SK-N-SH treated with all-trans-retinoic acid at 6 μM for 48 hours (cell line): ENCODE results near the gene MUSK.
"Not testable (repeated sequence)": the region's sequence is repeated elsewhere in the genome, so short reads cannot be mapped to it uniquely, and the experiment has no call there.

Source experiments
- ATAC-seq: fragments of 200-7000 bp; cut with Tn5 transposase; 3 replicates; pipeline ENCODE4 v1.9.1; 2020; ENCODE audit warnings: mild to moderate bottlenecking, moderate library complexity
- ARNTL ChIP-seq: fragments of 450-650 bp; formaldehyde crosslinking; IDR thresholded peaks from 2 replicates; pipeline ENCODE4 v1.5.0; 2020; ENCODE audit warnings: low read depth, mild to moderate bottlenecking, moderate library complexity, borderline replicate concordance
- BACH2 ChIP-seq: fragments of 250-450 bp; sonication (Bioruptor Pico); IDR thresholded peaks from 2 replicates; pipeline ENCODE4 v1.9.0; 2021; ENCODE audit warnings: mild to moderate bottlenecking, borderline replicate concordance
- CSDC2 ChIP-seq: fragments of 250-450 bp; sonication (Bioruptor Pico); IDR thresholded peaks from 2 replicates; pipeline ENCODE4 v1.5.0; 2020; ENCODE audit warnings: mild to moderate bottlenecking, moderate library complexity
- CSRNP3 ChIP-seq: fragments of 250-450 bp; sonication (Bioruptor Pico); IDR thresholded peaks from 2 replicates; pipeline ENCODE4 v1.5.1; 2021; ENCODE audit warnings: mild to moderate bottlenecking, moderate library complexity
- ESRRG ChIP-seq: fragments of 250-450 bp; sonication (Bioruptor Pico); IDR thresholded peaks from 2 replicates; pipeline ENCODE4 v1.6.1; 2021; ENCODE audit warnings: mild to moderate bottlenecking
- GLIS3 ChIP-seq: fragments of 250-450 bp; sonication (Bioruptor Pico); IDR thresholded peaks from 2 replicates; pipeline ENCODE4 v1.5.0; 2020; ENCODE audit warnings: mild to moderate bottlenecking, moderate library complexity
- ISL1 ChIP-seq: fragments of 250-450 bp; sonication (Bioruptor Pico); IDR thresholded peaks from 2 replicates; pipeline ENCODE4 v2.1.2; 2022; ENCODE audit warnings: mild to moderate bottlenecking, moderate library complexity
- OSR1 ChIP-seq: fragments of 250-450 bp; sonication (Bioruptor Pico); IDR thresholded peaks from 2 replicates; pipeline ENCODE4 v1.8.0; 2022; ENCODE audit warnings: moderate library complexity, mild to moderate bottlenecking, inconsistent platforms
- PATZ1 ChIP-seq: fragments of 250-450 bp; sonication (Bioruptor Pico); IDR thresholded peaks from 2 replicates; pipeline ENCODE4 v1.8.0; 2020; ENCODE audit warnings: mild to moderate bottlenecking, moderate library complexity, borderline replicate concordance
- PPARA ChIP-seq: fragments of 250-450 bp; sonication (Bioruptor Pico); IDR thresholded peaks from 2 replicates; pipeline ENCODE4 v1.5.0; 2020; ENCODE audit warnings: mild to moderate bottlenecking, borderline replicate concordance
- RARB ChIP-seq: fragments of 250-450 bp; sonication (Bioruptor Pico); IDR thresholded peaks from 2 replicates; pipeline ENCODE4 v1.8.0; 2021; ENCODE audit warnings: mild to moderate bottlenecking, moderate library complexity
- SNAI2 ChIP-seq: fragments of 250-450 bp; sonication (Bioruptor Pico); IDR thresholded peaks from 2 replicates; pipeline ENCODE4 v1.5.0; 2020; ENCODE audit warnings: mild to moderate bottlenecking, moderate library complexity
- TCF4 ChIP-seq: fragments of 250-450 bp; sonication (Bioruptor Pico); IDR thresholded peaks from 2 replicates; pipeline ENCODE4 v1.8.0; 2021; ENCODE audit warnings: mild to moderate bottlenecking, moderate library complexity, borderline replicate concordance
- TOX ChIP-seq: fragments of 250-450 bp; sonication (Bioruptor Pico); IDR thresholded peaks from 2 replicates; pipeline ENCODE4 v1.8.0; 2021; ENCODE audit warnings: mild to moderate bottlenecking, moderate library complexity, borderline replicate concordance
- ZC3H10 ChIP-seq: fragments of 250-450 bp; sonication (Bioruptor Pico); IDR thresholded peaks from 2 replicates; pipeline ENCODE4 v1.5.1; 2021; ENCODE audit warnings: mild to moderate bottlenecking, moderate library complexity
- ZFP3 ChIP-seq: fragments of 250-450 bp; sonication (Bioruptor Pico); IDR thresholded peaks from 2 replicates; pipeline ENCODE4 v1.5.0; 2020; ENCODE audit warnings: mild to moderate bottlenecking, moderate library complexity
- ZFP30 ChIP-seq: fragments of 450-650 bp; formaldehyde crosslinking; IDR thresholded peaks from 2 replicates; pipeline ENCODE4 v1.5.0; 2022; ENCODE audit warnings: mild to moderate bottlenecking, moderate library complexity
- ZNF565 ChIP-seq: fragments of 450-650 bp; formaldehyde crosslinking; conservative IDR thresholded peaks from 2 replicates; pipeline ENCODE4 v1.5.0; 2020; ENCODE audit warnings: low read depth, mild to moderate bottlenecking, moderate library complexity
- ZNF70 ChIP-seq: fragments of 450-650 bp; formaldehyde crosslinking; IDR thresholded peaks from 2 replicates; pipeline ENCODE4 v1.5.0; 2020; ENCODE audit warnings: mild to moderate bottlenecking, moderate library complexity
- ZNF8 ChIP-seq: fragments of 450-650 bp; formaldehyde crosslinking; IDR thresholded peaks from 2 replicates; pipeline ENCODE4 v1.5.0; 2020; ENCODE audit warnings: mild to moderate bottlenecking, moderate library complexity
- TF ChIP-seq, protein P1 (sequence below): fragments of 250-450 bp; sonication (Bioruptor Pico); IDR thresholded peaks from 2 replicates; pipeline ENCODE4 v1.8.0; 2021; ENCODE audit warnings: low read depth, mild to moderate bottlenecking, moderate library complexity, borderline replicate concordance
- TF ChIP-seq, protein P2 (sequence below): fragments of 250-450 bp; sonication (Bioruptor Pico); IDR thresholded peaks from 2 replicates; pipeline ENCODE4 v1.5.0; 2020; ENCODE audit warnings: mild to moderate bottlenecking, moderate library complexity
- TF ChIP-seq, protein P3 (sequence below): fragments of 250-450 bp; sonication (Bioruptor Pico); IDR thresholded peaks from 2 replicates; pipeline ENCODE4 v1.5.1; 2020; ENCODE audit warnings: low read depth, mild to moderate bottlenecking, moderate library complexity

MUSK gene

GRCh38 chr9:110688329-110688728, 19.7 kb downstream of the MUSK start:
- no peak for ATAC-seq
- TF ChIP-seq ZNF8 (CRISPR knock-in tag) (no peak), SNAI2 (no peak), OSR1 (no peak), ZFP30 (CRISPR knock-in tag) (no peak), CSRNP3 (CRISPR knock-in tag) (no peak), TOX (no peak), ZFP3 (CRISPR knock-in tag) (no peak), PPARA (CRISPR knock-in tag) (no peak), ZNF70 (CRISPR knock-in tag) (no peak), ARNTL (CRISPR knock-in tag) (no peak), ZC3H10 (CRISPR knock-in tag) (no peak), ISL1 (CRISPR knock-in tag) (no peak), RARB (CRISPR knock-in tag) (no peak), ZNF565 (CRISPR knock-in tag) (no peak), TCF4 (no peak), GLIS3 (CRISPR knock-in tag) (no peak), BACH2 (CRISPR knock-in tag) (no peak), CSDC2 (no peak)
- TF ChIP-seq, protein P1, sequence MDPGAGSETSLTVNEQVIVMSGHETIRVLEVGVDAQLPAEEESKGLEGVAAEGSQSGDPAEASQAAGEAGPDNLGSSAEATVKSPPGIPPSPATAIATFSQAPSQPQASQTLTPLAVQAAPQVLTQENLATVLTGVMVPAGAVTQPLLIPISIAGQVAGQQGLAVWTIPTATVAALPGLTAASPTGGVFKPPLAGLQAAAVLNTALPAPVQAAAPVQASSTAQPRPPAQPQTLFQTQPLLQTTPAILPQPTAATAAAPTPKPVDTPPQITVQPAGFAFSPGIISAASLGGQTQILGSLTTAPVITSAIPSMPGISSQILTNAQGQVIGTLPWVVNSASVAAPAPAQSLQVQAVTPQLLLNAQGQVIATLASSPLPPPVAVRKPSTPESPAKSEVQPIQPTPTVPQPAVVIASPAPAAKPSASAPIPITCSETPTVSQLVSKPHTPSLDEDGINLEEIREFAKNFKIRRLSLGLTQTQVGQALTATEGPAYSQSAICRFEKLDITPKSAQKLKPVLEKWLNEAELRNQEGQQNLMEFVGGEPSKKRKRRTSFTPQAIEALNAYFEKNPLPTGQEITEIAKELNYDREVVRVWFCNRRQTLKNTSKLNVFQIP (CRISPR knock-in tag), result no peak
- TF ChIP-seq, protein P2, sequence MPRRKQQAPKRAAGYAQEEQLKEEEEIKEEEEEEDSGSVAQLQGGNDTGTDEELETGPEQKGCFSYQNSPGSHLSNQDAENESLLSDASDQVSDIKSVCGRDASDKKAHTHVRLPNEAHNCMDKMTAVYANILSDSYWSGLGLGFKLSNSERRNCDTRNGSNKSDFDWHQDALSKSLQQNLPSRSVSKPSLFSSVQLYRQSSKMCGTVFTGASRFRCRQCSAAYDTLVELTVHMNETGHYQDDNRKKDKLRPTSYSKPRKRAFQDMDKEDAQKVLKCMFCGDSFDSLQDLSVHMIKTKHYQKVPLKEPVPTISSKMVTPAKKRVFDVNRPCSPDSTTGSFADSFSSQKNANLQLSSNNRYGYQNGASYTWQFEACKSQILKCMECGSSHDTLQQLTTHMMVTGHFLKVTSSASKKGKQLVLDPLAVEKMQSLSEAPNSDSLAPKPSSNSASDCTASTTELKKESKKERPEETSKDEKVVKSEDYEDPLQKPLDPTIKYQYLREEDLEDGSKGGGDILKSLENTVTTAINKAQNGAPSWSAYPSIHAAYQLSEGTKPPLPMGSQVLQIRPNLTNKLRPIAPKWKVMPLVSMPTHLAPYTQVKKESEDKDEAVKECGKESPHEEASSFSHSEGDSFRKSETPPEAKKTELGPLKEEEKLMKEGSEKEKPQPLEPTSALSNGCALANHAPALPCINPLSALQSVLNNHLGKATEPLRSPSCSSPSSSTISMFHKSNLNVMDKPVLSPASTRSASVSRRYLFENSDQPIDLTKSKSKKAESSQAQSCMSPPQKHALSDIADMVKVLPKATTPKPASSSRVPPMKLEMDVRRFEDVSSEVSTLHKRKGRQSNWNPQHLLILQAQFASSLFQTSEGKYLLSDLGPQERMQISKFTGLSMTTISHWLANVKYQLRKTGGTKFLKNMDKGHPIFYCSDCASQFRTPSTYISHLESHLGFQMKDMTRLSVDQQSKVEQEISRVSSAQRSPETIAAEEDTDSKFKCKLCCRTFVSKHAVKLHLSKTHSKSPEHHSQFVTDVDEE, result no peak

GRCh38 chr9:110691002-110691549, 22.5 kb downstream of the MUSK start:
- no peak for ATAC-seq
- TF ChIP-seq PATZ1 (CRISPR knock-in tag) (no peak), ARNTL (CRISPR knock-in tag) (no peak), TOX (no peak), ZNF70 (CRISPR knock-in tag) (no peak), ZC3H10 (CRISPR knock-in tag) (no peak), OSR1 (no peak), ESRRG (no peak)

DNA sequence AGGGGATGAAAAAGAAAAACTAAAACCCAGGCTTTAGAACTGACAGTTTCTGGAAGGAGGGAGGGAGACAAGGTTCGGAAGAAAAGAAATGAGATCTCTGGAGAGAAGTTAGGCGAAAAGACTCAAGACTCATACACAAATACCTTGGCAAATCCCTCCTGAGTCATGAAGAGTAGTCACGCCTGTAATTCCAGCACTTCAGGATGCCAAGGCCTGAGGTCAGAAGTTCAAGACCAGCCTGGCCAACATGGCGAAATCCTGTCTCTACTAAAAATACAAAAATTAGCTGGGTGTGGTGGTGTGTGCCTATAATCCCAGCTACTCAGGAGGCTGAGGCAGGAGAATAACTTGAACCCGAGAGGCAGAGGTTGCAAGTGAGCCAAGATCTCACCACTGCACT, 27.3 kb downstream of the MUSK start:
- ATAC-seq, result not testable (repeated sequence)

DNA sequence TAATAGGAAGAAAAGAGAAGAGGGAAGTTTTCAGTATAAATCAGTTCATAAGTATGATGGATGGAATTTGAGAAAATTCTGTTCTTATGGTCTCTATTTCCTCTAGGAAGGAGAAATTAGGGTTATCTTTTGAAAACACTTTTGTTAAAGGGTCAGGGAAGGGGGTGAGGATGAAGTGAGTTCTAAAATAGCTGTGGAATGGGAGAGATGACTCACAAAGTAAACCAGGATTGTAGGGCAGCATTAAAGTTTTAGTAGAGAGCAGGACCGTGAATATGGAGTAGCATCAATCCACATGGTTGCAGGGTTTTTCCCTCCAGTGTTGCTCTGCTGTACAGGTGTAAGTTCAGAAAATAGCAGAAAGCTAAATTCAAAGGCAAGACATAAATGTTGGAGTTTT, 32.4 kb downstream of the MUSK start:
- no peak for TF ChIP-seq ZFP3 (CRISPR knock-in tag)
- TF ChIP-seq, protein P1 (CRISPR knock-in tag), result no peak
- TF ChIP-seq, protein P2, result no peak
- TF ChIP-seq PPARA (CRISPR knock-in tag), result no peak
- no peak for TF ChIP-seq GLIS3 (CRISPR knock-in tag)
- TF ChIP-seq ISL1 (CRISPR knock-in tag), result no peak
- TF ChIP-seq ESRRG, result no peak
- TF ChIP-seq, protein P3, sequence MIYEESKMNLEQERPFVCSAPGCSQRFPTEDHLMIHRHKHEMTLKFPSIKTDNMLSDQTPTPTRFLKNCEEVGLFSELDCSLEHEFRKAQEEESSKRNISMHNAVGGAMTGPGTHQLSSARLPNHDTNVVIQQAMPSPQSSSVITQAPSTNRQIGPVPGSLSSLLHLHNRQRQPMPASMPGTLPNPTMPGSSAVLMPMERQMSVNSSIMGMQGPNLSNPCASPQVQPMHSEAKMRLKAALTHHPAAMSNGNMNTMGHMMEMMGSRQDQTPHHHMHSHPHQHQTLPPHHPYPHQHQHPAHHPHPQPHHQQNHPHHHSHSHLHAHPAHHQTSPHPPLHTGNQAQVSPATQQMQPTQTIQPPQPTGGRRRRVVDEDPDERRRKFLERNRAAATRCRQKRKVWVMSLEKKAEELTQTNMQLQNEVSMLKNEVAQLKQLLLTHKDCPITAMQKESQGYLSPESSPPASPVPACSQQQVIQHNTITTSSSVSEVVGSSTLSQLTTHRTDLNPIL, result no peak
- TF ChIP-seq ZNF70 (CRISPR knock-in tag), result no peak
- TF ChIP-seq SNAI2, result no peak
- no peak for TF ChIP-seq RARB (CRISPR knock-in tag)
- TF ChIP-seq, all 23 proteins: peak for 0
- peak; percentile 58 for ATAC-seq
